Natural killer cell (primary cell): ENCODE data around the gene TRPM5. TPM values are rescaled to one million over a fixed set of nuclear protein-coding genes. Genes with fewer than 3 reads are reported as not detected.

Experiments
- ATAC-seq, 3 donors: fragments of 150-1000 bp in 2 of 3; fragments of 200-7000 bp in 1 of 3; cut with Tn5 transposase; 1 replicate in 1 of 3; 2 replicates in 2 of 3; pipeline ENCODE4 v1.10.0; 2021; ENCODE audit warnings: mild to moderate bottlenecking in 2 of 3, moderate library complexity in 2 of 3
- DNase-seq, 2 donors: peaks; one replicate each; pipeline versions ENCODE4 v3.0.0 to v3.0.0-alpha.2; 2013 to 2021; ENCODE audit warnings: mixed read lengths in 1 of 2
- H3K27ac ChIP-seq: one replicate; pipeline ENCODE4 v1.5.1; 2013; ENCODE audit warnings: mild to moderate bottlenecking, low read length
- H3K27me3 ChIP-seq: one replicate; pipeline ENCODE4 v1.6.1; 2013; ENCODE audit warnings: low read length; ENCODE audit not compliant: control insufficient read depth, insufficient read depth
- H3K36me3 ChIP-seq: one replicate; pipeline ENCODE4 v1.6.1; 2013; ENCODE audit warnings: low read length; ENCODE audit not compliant: control insufficient read depth, insufficient read depth
- H3K4me1 ChIP-seq: one replicate; pipeline ENCODE4 v1.6.1; 2013; ENCODE audit warnings: low read length; ENCODE audit not compliant: control insufficient read depth, insufficient read depth
- H3K4me3 ChIP-seq: one replicate; pipeline ENCODE4 v1.5.1; 2013; ENCODE audit warnings: low read length
- H3K9me3 ChIP-seq: one replicate; pipeline ENCODE4 v1.6.1; 2013; ENCODE audit warnings: low read length; ENCODE audit not compliant: control insufficient read depth, insufficient read depth
- H3K27ac Mint-ChIP-seq, 2 donors: one replicate each; pipeline ENCODE4 v1.8.0; 2022; ENCODE audit warnings: mild to moderate bottlenecking in 2 of 2, mixed read lengths in 2 of 2, moderate library complexity in 1 of 2
- H3K27me3 Mint-ChIP-seq, 2 donors: one replicate each; pipeline ENCODE4 v1.8.0; 2022; ENCODE audit warnings: low read depth in 2 of 2, mixed read lengths in 2 of 2
- H3K36me3 Mint-ChIP-seq: one replicate; pipeline ENCODE4 v1.8.0; 2022; ENCODE audit warnings: mixed read lengths
- H3K4me1 Mint-ChIP-seq, 2 donors: one replicate each; pipeline ENCODE4 v1.8.0; 2022; ENCODE audit warnings: mixed read lengths in 2 of 2
- H3K4me3 Mint-ChIP-seq: one replicate; pipeline ENCODE4 v1.8.0; 2022; ENCODE audit warnings: mild to moderate bottlenecking, moderate library complexity, mixed read lengths
- H3K9me3 Mint-ChIP-seq, 2 donors: one replicate each; pipeline ENCODE4 v1.8.0; 2022; ENCODE audit warnings: mixed read lengths in 2 of 2
- CTCF ChIP-seq: fragments of 200-600 bp; IDR thresholded peaks from one replicate; pipeline ENCODE4 v1.8.0; 2022; ENCODE audit warnings: antibody characterized with exemption
- WGBS: methylation state at CpG from one replicate; pipeline ENCODE4 v1.1.7; 2013; ENCODE audit warnings: missing lambda C conversion rate; ENCODE audit not compliant: insufficient coverage; 5-methylcytosine and 5-hydroxymethylcytosine counted together
- intact Hi-C: fragments of 100-400 bp; cut with micrococcal nuclease; formaldehyde crosslinking; loops from one replicate; pipeline ENCODE4 v1.14.2; 2022
- total RNA-seq, 4 donors: library from RNA; stranded (reverse); fragments of 120-200 nt in 1 of 4; gene quantifications; one replicate each; pipeline versions ENCODE4 v1.2.3 to v1.2.4, GENCODE V29; 2013 to 2022

TRPM5 gene
- total RNA-seq, 3 donors from 2014 or later (not counting 1 experiment from before 2014, with no cell fraction given) = not detected

GRCh38 chr11:2435288-2436012 lies 8.9 kb downstream of the TRPM5 start:
- H3K9me3 ChIP-seq = no peaks in the 10 kb centered on the region
- no peak for TF ChIP-seq CTCF

GRCh38 chr11:2434506-2435255 lies 9.6 kb downstream of the TRPM5 start:
- H3K9me3 Mint-ChIP-seq = no peaks in the 10 kb centered on the region
- intact Hi-C loops = loop anchor here (5.0 kb wide), 1 partner anchor 33 kb away; no protein-coding TSS in a partner anchor
- no peak overlapping the region for H3K27ac Mint-ChIP-seq
- DNase-seq = no peak
- Histone ChIP-seq H3K4me3 (no peak overlapping the region), H3K4me1 (no peaks in the 10 kb centered on the region), H3K36me3 (no peaks in the 10 kb centered on the region), H3K9me3 (no peaks in the 10 kb centered on the region), H3K27ac (no peak overlapping the region), H3K27me3 (no peaks in the 10 kb centered on the region)
- no peak for TF ChIP-seq CTCF
- WGBS = 91% methylated on average over 11 of the region's 11 CpGs
- H3K4me1 Mint-ChIP-seq = peaks cover 0 to 5% of the 10 kb centered on the region in 2 donors
- no peaks in the 10 kb centered on the region for H3K36me3 Mint-ChIP-seq
- no peak overlapping the region for H3K4me3 Mint-ChIP-seq
- peak in 1 of 3 donors; percentile 35 for ATAC-seq
- peaks cover 4 to 11% of the 10 kb centered on the region in 2 donors for H3K27me3 Mint-ChIP-seq

More at GRCh38 chr11:2435288-2436012, 8.9 kb downstream of the TRPM5 start:
- no peak overlapping the region for H3K27ac Mint-ChIP-seq
- WGBS = 87% methylated on average over 12 of the region's 12 CpGs
- peaks cover 0 to 5% of the 10 kb centered on the region in 2 donors for H3K4me1 Mint-ChIP-seq
- Histone ChIP-seq H3K27me3 (no peaks in the 10 kb centered on the region), H3K27ac (no peak overlapping the region), H3K4me3 (no peak overlapping the region), H3K36me3 (no peaks in the 10 kb centered on the region), H3K4me1 (no peaks in the 10 kb centered on the region)
- intact Hi-C loops = no loop called here
- no peaks in the 10 kb centered on the region for H3K36me3 Mint-ChIP-seq
- peaks cover 6 to 16% of the 10 kb centered on the region in 2 donors for H3K27me3 Mint-ChIP-seq
- ATAC-seq (no peak), DNase-seq (no peak)
- H3K9me3 Mint-ChIP-seq = no peaks in the 10 kb centered on the region
- H3K4me3 Mint-ChIP-seq = no peak overlapping the region

GRCh38 chr11:2434008-2434407 lies 10.3 kb downstream of the TRPM5 start:
- no peak overlapping the region for H3K27ac ChIP-seq
- no peak overlapping the region for H3K4me3 ChIP-seq
- Mint-ChIP-seq H3K27me3 (peaks cover 4 to 5% of the 10 kb centered on the region in 2 donors), H3K36me3 (no peaks in the 10 kb centered on the region), H3K4me3 (no peak overlapping the region), H3K4me1 (peaks cover 0 to 5% of the 10 kb centered on the region in 2 donors), H3K9me3 (no peaks in the 10 kb centered on the region), H3K27ac (no peak overlapping the region)
- H3K4me1 ChIP-seq = no peaks in the 10 kb centered on the region
- intact Hi-C loops = loop anchor here (5.0 kb wide), 1 partner anchor 33 kb away; no protein-coding TSS in a partner anchor
- 96% methylated on average over 8 of the region's 8 CpGs for WGBS
- TF ChIP-seq CTCF = no peak
- H3K36me3 ChIP-seq = no peaks in the 10 kb centered on the region
- DNase-seq (no peak), ATAC-seq (peak in 1 of 3 donors; percentile 25)
- H3K27me3 ChIP-seq = no peaks in the 10 kb centered on the region
- H3K9me3 ChIP-seq = no peaks in the 10 kb centered on the region
